ENCODE results near the gene PADI3. TPM values are rescaled to one million over a fixed set of nuclear protein-coding genes. Genes with fewer than 3 reads are reported as not detected.

PADI3 gene
- total and polyA plus RNA-seq, 12 donors, result not detected

GRCh38 chr1:17201201-17202021 is 47.5 kb upstream of the PADI3 start:
- DNase-seq, result no peak
- TF ChIP-seq CTCF (IDR thresholded peaks at IDR 0.05) (no peak), POLR2A (IDR thresholded peaks at IDR 0.05) (no peak)
- no peak overlapping the region for H3K27ac ChIP-seq
- H3K9me3 ChIP-seq (replicated peaks in 1 of 3), result no peaks in the 10 kb centered on the region
- no peak overlapping the region for H3K4me3 ChIP-seq
- peaks cover 3% of the 10 kb centered on the region for H3K27me3 ChIP-seq
- WGBS, 4 donors, result 65 to 81% (median 69%) methylated on average over 8 to 9 of the region's 9 CpGs
- intact Hi-C loops (cut with DNase I), result no loop called here
- H3K4me1 ChIP-seq (replicated peaks in 1 of 2), result no peaks in the 10 kb centered on the region
- H3K36me3 ChIP-seq (replicated peaks in 1 of 2), result no peaks in the 10 kb centered on the region

- 66 to 78% (median 73%) methylated on average over 7 to 9 of the region's 9 CpGs for WGBS, 4 donors
- intact Hi-C loops (cut with DNase I), result no loop called here
These were observed 44.1 kb upstream of the PADI3 start, which contains the start of gene PADI1 for GRCh38 chr1:17204546-17205440. TSS of gene PADI1 (plus strand) at chr1:17205128. CDS start at chr1:17205218, 90 bp downstream.

GRCh38 chr1:17205652-17206051 is 43.2 kb upstream of the PADI3 start:
- Histone ChIP-seq H3K4me3 (no peak overlapping the region), H3K4me1 (replicated peaks in 1 of 2) (no peaks in the 10 kb centered on the region), H3K36me3 (replicated peaks in 1 of 2) (no peaks in the 10 kb centered on the region), H3K27ac (no peak overlapping the region), H3K9me3 (replicated peaks in 1 of 3) (no peaks in the 10 kb centered on the region), H3K27me3 (no peaks in the 10 kb centered on the region)
- intact Hi-C loops (cut with DNase I), result no loop called here
- 88 to 93% (median 89%) methylated on average over 7 of the region's 7 CpGs for WGBS, 4 donors
- TF ChIP-seq CTCF (IDR thresholded peaks at IDR 0.05), result no peak
- TF ChIP-seq POLR2A (IDR thresholded peaks at IDR 0.05), result no peak
- DNase-seq, result no peak

More at GRCh38 chr1:17204546-17205440, 44.1 kb upstream of the PADI3 start, which contains the start of gene PADI1:
- Histone ChIP-seq H3K9me3 (replicated peaks in 1 of 3) (no peaks in the 10 kb centered on the region), H3K4me1 (replicated peaks in 1 of 2) (no peaks in the 10 kb centered on the region), H3K27ac (no peak within 1 kb of the TSS), H3K27me3 (no peaks in the 10 kb centered on the region), H3K36me3 (replicated peaks in 1 of 2) (no peaks in the 10 kb centered on the region), H3K4me3 (no peak within 1 kb of the TSS)
- no peak for DNase-seq
- TF ChIP-seq POLR2A (IDR thresholded peaks at IDR 0.05) (no peak), CTCF (IDR thresholded peaks at IDR 0.05) (no peak)

- WGBS, 4 donors, result 56 to 70% (median 63%) methylated on average over 4 of the region's 4 CpGs
- intact Hi-C loops (cut with DNase I), result no loop called here
- H3K27me3 ChIP-seq, result no peaks in the 10 kb centered on the region
- TF ChIP-seq POLR2A (IDR thresholded peaks at IDR 0.05) (no peak), CTCF (IDR thresholded peaks at IDR 0.05) (no peak)
- no peaks in the 10 kb centered on the region for H3K9me3 ChIP-seq (replicated peaks in 1 of 3)
- H3K36me3 ChIP-seq (replicated peaks in 1 of 2), result no peaks in the 10 kb centered on the region
- H3K4me3 ChIP-seq, result no peak overlapping the region
- DNase-seq, result no peak
- H3K27ac ChIP-seq, result no peak overlapping the region
- no peaks in the 10 kb centered on the region for H3K4me1 ChIP-seq (replicated peaks in 1 of 2)
These were observed 42.7 kb upstream of the PADI3 start for GRCh38 chr1:17206196-17206595.

All from adrenal gland (tissue), 12 donors.